Measurements from ENCODE around the gene SELENOK.

SELENOK gene

DNA sequence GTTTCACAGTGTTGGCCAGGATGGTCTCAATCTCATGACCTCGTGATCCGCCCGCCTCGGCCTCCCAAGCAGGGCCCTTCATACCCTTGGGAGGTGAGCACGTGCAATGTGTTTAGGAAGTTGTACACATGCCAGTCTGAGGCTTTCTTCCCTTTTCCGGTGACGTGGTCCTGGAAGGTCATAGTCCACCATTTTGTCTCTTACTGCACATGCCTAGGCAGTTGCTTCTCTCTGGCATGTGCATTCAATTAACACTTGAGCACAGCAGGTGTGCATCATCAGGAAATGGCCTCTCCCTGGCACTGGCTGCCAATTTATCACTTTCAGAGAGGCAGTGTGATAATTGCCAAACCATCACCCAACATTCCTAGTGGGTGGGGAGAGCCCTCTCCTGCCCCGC is 21.7 kb upstream of the SELENOK start:
- Histone ChIP-seq H3K9ac (ENCODE audit: low read depth, low read length) (no peak overlapping the region), H3K27me3 (ENCODE audit: insufficient read depth, low read length) (peaks cover 5% of the 10 kb centered on the region; the same call in 1 of the 2 replicates), H3K27ac (ENCODE audit: low read depth, low read length) (no peak overlapping the region), H3K36me3 (ENCODE audit: insufficient read depth, low read length) (no peaks in the 10 kb centered on the region), H3K9me3 (ENCODE audit: insufficient read depth, low read depth, low read length) (no peaks in the 10 kb centered on the region), H3K4me3 (ENCODE audit: low read length) (no peak overlapping the region), H3K4me1 (ENCODE audit: insufficient read depth, low read length) (no peaks in the 10 kb centered on the region)
- 98% methylated on average over 7 of the region's 8 CpGs for WGBS

DNA sequence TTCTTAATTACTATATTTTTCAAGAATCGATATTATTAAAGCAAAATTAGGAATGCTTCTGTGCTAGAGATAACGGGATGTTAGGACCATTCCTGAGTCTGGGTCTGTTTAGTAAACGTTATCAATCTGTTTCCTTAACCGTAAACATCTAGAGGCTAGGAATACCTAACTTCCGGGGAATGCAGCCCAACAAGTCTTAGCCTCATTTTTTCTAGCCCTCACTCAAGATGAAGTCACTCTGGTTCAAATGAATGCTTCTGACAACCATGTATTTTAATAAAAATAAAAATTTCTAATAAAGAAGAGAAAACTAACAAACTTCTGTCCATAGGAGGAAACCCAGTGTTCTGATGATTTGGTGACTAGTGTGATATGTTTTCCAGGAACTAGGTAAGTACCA is 11.1 kb upstream of the SELENOK start:
- no peaks in the 10 kb centered on the region for H3K36me3 ChIP-seq (ENCODE audit: insufficient read depth, low read length)
- H3K27me3 ChIP-seq (ENCODE audit: insufficient read depth, low read length) = 0 out of 2 replicates have a peak, but pooled peaks cover 7% of the 10 kb centered on the region
- H3K9ac ChIP-seq (ENCODE audit: low read depth, low read length) = no peak overlapping the region
- WGBS = 88% methylated on average over 5 of the region's 5 CpGs
- no peaks in the 10 kb centered on the region for H3K4me1 ChIP-seq (ENCODE audit: insufficient read depth, low read length)
- no peak overlapping the region for H3K4me3 ChIP-seq (ENCODE audit: low read length)
- H3K9me3 ChIP-seq (ENCODE audit: insufficient read depth, low read depth, low read length) = no peaks in the 10 kb centered on the region
- H3K27ac ChIP-seq (ENCODE audit: low read depth, low read length) = no peak overlapping the region

DNA sequence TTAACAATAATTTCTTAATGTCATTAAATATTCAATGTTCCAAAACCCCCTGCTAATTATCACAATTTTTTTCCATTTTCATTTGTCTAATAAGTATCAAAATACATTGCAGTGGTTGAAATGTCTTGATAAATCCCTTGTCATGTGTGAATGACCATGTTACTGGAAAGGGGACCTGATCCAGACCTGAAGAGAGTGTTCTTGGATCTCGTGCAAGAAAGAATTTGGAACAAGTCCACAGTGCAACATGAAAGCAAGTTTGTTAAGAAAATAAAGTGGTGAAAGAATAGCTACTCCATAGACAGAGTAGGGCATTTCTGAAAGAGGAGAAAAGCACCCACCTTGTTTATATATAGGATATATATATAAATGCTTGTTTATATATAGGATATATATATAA is 10.4 kb upstream of the SELENOK start:
- H3K27ac ChIP-seq (ENCODE audit: low read depth, low read length) = no peak overlapping the region
- H3K4me3 ChIP-seq (ENCODE audit: low read length) = no peak overlapping the region
- peaks cover 12% of the 10 kb centered on the region; the same call in 1 of the 2 replicates for H3K27me3 ChIP-seq (ENCODE audit: insufficient read depth, low read length)
- H3K9ac ChIP-seq (ENCODE audit: low read depth, low read length) = no peak overlapping the region
- 81% methylated on average over 1 of the region's 1 CpG for WGBS
- no peaks in the 10 kb centered on the region for H3K9me3 ChIP-seq (ENCODE audit: insufficient read depth, low read depth, low read length)
- no peaks in the 10 kb centered on the region for H3K36me3 ChIP-seq (ENCODE audit: insufficient read depth, low read length)
- no peaks in the 10 kb centered on the region for H3K4me1 ChIP-seq (ENCODE audit: insufficient read depth, low read length)

DNA sequence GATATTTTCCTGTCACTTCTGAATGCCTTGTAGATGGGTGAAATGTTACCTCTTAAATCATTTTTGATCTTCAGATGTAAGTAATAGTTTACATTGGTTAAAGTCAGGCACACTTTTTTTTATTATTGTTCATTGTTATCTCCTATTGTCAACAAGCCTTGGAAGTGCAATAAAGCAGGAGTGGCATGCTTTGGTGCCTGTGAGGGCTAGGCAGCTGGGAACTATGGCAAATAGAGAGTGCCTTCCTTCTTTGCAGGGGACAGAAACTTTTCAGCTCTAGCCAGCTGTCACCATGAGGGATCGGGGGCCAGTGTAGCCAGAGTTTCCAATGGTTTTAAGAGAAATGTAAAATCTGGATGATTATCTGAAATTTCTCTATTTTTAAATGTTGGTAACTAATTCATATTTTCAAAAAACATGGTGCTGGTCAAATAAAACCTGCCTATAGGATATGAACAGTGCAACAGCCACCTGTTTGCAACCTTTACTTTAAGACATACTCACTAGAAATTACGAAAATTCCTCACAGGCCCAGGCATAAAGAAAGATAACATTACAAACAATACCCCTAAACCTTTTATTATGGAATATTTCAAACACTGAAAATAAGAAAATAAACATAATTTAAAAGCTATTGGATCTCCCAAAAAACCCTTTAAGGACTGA is 9.1 kb upstream of the SELENOK start:
- H3K9ac ChIP-seq (ENCODE audit: low read depth, low read length) = no peak overlapping the region
- no peaks in the 10 kb centered on the region for H3K9me3 ChIP-seq (ENCODE audit: insufficient read depth, low read depth, low read length)
- H3K27ac ChIP-seq (ENCODE audit: low read depth, low read length) = no peak overlapping the region
- H3K4me1 ChIP-seq (ENCODE audit: insufficient read depth, low read length) = no peaks in the 10 kb centered on the region
- H3K4me3 ChIP-seq (ENCODE audit: low read length) = no peak overlapping the region
- H3K27me3 ChIP-seq (ENCODE audit: insufficient read depth, low read length) = peaks cover 22% of the 10 kb centered on the region; the same call in 1 of the 2 replicates
- no peaks in the 10 kb centered on the region for H3K36me3 ChIP-seq (ENCODE audit: insufficient read depth, low read length)
- WGBS = 87% methylated on average over 2 of the region's 2 CpGs

DNA sequence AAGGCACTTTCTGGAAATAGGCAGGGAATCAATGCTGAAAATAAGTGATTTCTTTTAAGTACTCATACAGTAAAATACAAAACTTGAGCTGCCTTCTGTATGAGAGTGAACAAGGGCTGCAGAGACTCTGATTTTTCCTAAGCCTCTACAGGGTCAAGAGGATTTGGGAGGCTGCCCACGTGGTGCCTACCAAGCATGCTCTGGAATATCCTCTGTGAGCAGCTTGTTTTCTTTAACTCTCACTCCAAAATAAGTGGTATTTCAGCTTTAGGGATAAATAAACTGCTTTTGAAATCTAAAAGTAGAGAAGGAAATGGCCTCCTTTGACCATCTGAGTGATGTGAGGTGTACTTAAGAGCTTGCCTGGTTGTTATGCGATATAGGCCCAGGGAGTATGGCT is 8.1 kb upstream of the SELENOK start:
- 76% methylated on average over 2 of the region's 2 CpGs for WGBS
- Histone ChIP-seq H3K4me3 (ENCODE audit: low read length) (no peak overlapping the region), H3K4me1 (ENCODE audit: insufficient read depth, low read length) (no peaks in the 10 kb centered on the region), H3K27ac (ENCODE audit: low read depth, low read length) (no peak overlapping the region), H3K9me3 (ENCODE audit: insufficient read depth, low read depth, low read length) (no peaks in the 10 kb centered on the region), H3K9ac (ENCODE audit: low read depth, low read length) (no peak overlapping the region), H3K27me3 (ENCODE audit: insufficient read depth, low read length) (peaks cover 32% of the 10 kb centered on the region; the same call in 1 of the 2 replicates), H3K36me3 (ENCODE audit: insufficient read depth, low read length) (no peaks in the 10 kb centered on the region)

DNA sequence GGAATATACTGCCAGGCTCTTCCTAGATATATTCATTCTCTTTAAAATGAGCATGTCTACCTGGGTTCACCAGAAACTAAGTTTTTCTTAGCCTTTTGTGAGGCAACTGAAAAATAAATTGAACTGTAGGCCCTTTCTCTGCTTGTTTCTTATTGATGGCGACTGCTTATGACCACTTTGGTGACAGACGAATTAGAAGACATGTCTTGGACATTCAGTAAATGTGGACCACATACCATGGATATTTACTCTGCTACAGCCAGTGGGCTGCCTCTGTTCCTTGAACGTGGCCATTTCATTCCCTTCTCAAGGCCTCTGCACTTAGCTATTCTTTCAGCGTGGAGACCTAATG is 603 bp upstream of the SELENOK start:
- WGBS = 63% methylated on average over 4 of the region's 4 CpGs
- Histone ChIP-seq H3K9ac (ENCODE audit: low read depth, low read length) (peak overlapping the region; percentile 25; the same call in 1 of the 2 replicates), H3K27ac (ENCODE audit: low read depth, low read length) (peak overlapping the region; percentile 77)

DNA sequence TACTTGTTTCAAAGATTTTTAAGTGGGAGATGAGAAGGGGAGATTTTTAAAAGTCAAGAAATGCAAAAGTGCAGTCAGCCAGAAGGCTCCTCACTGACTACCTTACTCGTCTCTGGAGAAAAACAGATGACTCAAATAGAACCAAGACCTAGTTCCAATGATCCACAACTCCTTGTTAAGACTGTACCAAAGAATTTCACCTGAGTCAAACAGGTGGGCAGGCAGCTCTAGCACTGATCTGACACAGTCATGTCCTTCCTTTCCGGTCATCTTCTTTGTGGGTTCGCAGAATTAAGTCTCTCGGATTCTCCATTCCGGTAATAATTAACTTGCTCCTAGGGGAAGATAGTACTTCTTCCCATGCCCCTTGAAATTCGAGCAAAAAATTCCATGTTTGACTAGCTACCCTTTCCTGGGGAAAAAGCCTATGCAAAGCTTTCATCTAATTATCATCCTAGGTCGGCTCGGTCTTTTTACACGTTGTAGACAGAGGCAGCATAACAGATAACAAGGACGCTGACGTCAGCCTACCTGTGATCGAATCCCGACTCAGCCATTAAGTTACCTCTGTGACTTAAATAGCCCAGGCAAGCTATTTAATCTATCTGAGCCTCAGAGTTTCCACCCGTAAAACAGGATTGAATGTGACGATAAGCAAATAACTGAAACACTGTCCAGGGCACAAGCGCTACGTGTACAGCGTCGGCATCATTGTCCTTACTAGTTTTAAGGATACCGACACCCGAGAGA is 758 bp downstream of the SELENOK start:
- peaks cover 20% of the 10 kb centered on the region for H3K36me3 ChIP-seq (ENCODE audit: insufficient read depth, low read length)

More for the DNA sequence above, 603 bp upstream of the SELENOK start:
- Histone ChIP-seq H3K4me3 (ENCODE audit: low read length) (peak overlapping the region; percentile 92), H3K4me1 (ENCODE audit: insufficient read depth, low read length) (peaks cover 11% of the 10 kb centered on the region; the same call in 1 of the 2 replicates), H3K9me3 (ENCODE audit: insufficient read depth, low read depth, low read length) (no peaks in the 10 kb centered on the region), H3K36me3 (ENCODE audit: insufficient read depth, low read length) (peaks cover 9% of the 10 kb centered on the region), H3K27me3 (ENCODE audit: insufficient read depth, low read length) (peaks cover 30% of the 10 kb centered on the region; the same call in 1 of the 2 replicates)

DNA sequence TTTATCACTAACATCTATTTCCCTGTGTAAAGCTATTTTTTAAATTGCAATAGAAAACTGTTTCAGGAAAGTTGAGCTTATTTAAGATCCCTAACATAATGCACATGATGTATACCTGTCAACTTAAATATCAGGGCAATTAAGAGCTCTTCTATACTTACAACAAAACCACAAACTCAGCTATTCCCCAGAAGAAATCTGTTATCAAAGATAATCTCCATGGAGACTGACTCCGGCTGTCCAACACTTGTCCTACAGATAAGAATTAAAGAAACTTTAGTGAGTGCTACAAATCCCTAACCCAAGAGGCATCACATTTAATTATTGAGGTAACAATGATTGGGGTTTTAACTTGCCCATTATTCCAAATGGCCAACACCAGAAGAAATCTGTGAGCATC is 3.4 kb downstream of the SELENOK start:
- 100% methylated on average over 1 of the region's 1 CpG for WGBS
- H3K27me3 ChIP-seq (ENCODE audit: insufficient read depth, low read length) = no peaks in the 10 kb centered on the region

More for the DNA sequence above, 758 bp downstream of the SELENOK start:
- 9% methylated on average over 21 of the region's 21 CpGs for WGBS
- H3K27ac ChIP-seq (ENCODE audit: low read depth, low read length) = peak overlapping the region; percentile 78; the same call in 1 of the 2 replicates
- peaks cover 19% of the 10 kb centered on the region; the same call in 1 of the 2 replicates for H3K27me3 ChIP-seq (ENCODE audit: insufficient read depth, low read length)
- peaks cover 11% of the 10 kb centered on the region; the same call in 1 of the 2 replicates for H3K4me1 ChIP-seq (ENCODE audit: insufficient read depth, low read length)
- peak overlapping the region; percentile 92 for H3K4me3 ChIP-seq (ENCODE audit: low read length)
- H3K9me3 ChIP-seq (ENCODE audit: insufficient read depth, low read depth, low read length) = no peaks in the 10 kb centered on the region
- H3K9ac ChIP-seq (ENCODE audit: low read depth, low read length) = peak overlapping the region; percentile 76

DNA sequence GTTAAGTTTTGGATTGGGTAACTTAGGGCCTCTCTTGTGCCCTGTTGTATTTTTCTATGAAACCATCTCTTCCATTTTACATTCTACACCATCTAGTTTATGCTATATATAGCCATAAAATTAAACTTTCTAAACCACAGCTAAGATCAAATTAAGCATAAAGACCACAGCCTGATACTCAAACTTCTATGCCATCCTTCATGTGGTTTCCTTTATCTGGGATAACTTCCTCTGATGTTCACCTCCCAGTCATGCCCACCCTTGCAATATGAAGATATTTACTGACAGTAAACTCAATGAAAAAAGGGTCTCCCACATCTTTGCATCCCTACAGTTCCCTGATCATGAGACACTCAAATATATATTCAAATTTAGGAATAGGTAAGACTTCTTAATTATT is 4.2 kb downstream of the SELENOK start:
- peaks cover 9% of the 10 kb centered on the region; the same call in 1 of the 2 replicates for H3K4me1 ChIP-seq (ENCODE audit: insufficient read depth, low read length)
- H3K27me3 ChIP-seq (ENCODE audit: insufficient read depth, low read length) = no peaks in the 10 kb centered on the region
- H3K27ac ChIP-seq (ENCODE audit: low read depth, low read length) = no peak overlapping the region
- no peak overlapping the region for H3K4me3 ChIP-seq (ENCODE audit: low read length)
- H3K9ac ChIP-seq (ENCODE audit: low read depth, low read length) = no peak overlapping the region
- no peaks in the 10 kb centered on the region for H3K9me3 ChIP-seq (ENCODE audit: insufficient read depth, low read depth, low read length)
- H3K36me3 ChIP-seq (ENCODE audit: insufficient read depth, low read length) = peaks cover 39% of the 10 kb centered on the region

More for the DNA sequence above, 3.4 kb downstream of the SELENOK start:
- Histone ChIP-seq H3K9ac (ENCODE audit: low read depth, low read length) (no peak overlapping the region), H3K27ac (ENCODE audit: low read depth, low read length) (no peak overlapping the region), H3K4me1 (ENCODE audit: insufficient read depth, low read length) (peaks cover 11% of the 10 kb centered on the region; the same call in 1 of the 2 replicates), H3K9me3 (ENCODE audit: insufficient read depth, low read depth, low read length) (no peaks in the 10 kb centered on the region), H3K36me3 (ENCODE audit: insufficient read depth, low read length) (peaks cover 39% of the 10 kb centered on the region), H3K4me3 (ENCODE audit: low read length) (no peak overlapping the region)

DNA sequence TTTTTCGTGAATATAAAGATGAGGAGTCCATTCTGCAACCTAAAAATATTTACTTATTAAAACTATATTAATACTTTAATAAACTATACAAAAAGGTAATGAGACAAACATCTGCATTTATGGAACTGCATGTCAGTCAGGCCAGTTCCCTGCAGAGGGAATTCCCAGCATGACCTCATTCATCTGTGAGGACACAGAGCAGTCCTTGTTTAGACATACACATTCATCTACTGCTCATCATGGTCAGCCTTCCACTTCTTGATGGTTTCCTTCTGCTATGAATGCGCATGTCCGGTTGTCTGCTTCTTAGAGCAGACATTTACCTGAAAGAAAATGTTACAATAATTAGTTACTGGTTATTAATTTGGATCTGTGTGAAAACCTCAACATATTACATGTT is 6.4 kb downstream of the SELENOK start:
- no peak overlapping the region for H3K4me3 ChIP-seq (ENCODE audit: low read length)
- no peak overlapping the region for H3K27ac ChIP-seq (ENCODE audit: low read depth, low read length)
- no peaks in the 10 kb centered on the region for H3K9me3 ChIP-seq (ENCODE audit: insufficient read depth, low read depth, low read length)
- no CpG with 5 or more reads among the region's 3 CpGs for WGBS
- H3K4me1 ChIP-seq (ENCODE audit: insufficient read depth, low read length) = peaks cover 7% of the 10 kb centered on the region
- peaks cover 39% of the 10 kb centered on the region for H3K36me3 ChIP-seq (ENCODE audit: insufficient read depth, low read length)
- H3K9ac ChIP-seq (ENCODE audit: low read depth, low read length) = no peak overlapping the region
- no peaks in the 10 kb centered on the region for H3K27me3 ChIP-seq (ENCODE audit: insufficient read depth, low read length)

DNA sequence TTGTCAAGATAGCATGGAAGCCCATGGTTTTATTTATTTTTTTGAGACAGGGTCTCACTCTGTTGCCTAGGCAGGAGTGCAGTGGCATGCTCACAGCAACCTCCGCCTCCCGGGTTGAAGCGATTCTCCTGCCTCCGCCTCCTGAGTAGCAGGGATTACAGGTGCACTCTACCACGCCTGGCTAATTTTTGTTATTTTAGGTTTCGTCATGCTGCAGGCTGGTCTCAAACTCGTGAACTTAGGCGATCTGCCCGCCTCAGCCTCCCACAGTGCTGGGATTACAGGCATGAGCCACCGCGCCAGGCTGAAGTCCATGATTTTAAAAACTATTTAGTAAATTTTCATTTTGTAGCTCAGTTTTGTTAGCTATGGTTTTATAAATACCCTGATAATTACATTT is 7.0 kb downstream of the SELENOK start:
- Histone ChIP-seq H3K27ac (ENCODE audit: low read depth, low read length) (no peak overlapping the region), H3K9ac (ENCODE audit: low read depth, low read length) (no peak overlapping the region), H3K4me3 (ENCODE audit: low read length) (no peak overlapping the region), H3K27me3 (ENCODE audit: insufficient read depth, low read length) (no peaks in the 10 kb centered on the region), H3K9me3 (ENCODE audit: insufficient read depth, low read depth, low read length) (no peaks in the 10 kb centered on the region), H3K36me3 (ENCODE audit: insufficient read depth, low read length) (peaks cover 44% of the 10 kb centered on the region), H3K4me1 (ENCODE audit: insufficient read depth, low read length) (peaks cover 7% of the 10 kb centered on the region)
- WGBS = 95% methylated on average over 11 of the region's 11 CpGs

Measured in HUES64 (cell line).